ENCODE measurements around the gene RLN3.

- TF ChIP-seq SUZ12 (IDR thresholded peaks at IDR 0.05; ENCODE audit: extremely low read depth, insufficient read depth, insufficient read length) = no peak
- TF ChIP-seq YY1 (IDR thresholded peaks at IDR 0.05; ENCODE audit: insufficient read depth, insufficient read length) = no peak
- no peak for TF ChIP-seq ZNF274 (IDR thresholded peaks at IDR 0.05; ENCODE audit: low read depth, low read length)
Observed at GRCh38 chr19:13990085-13990484, 37.9 kb upstream of the RLN3 start.
